Measurements from ENCODE around the gene SH2D3C.

GRCh38 chr9:127733614-127734013 is 44.9 kb downstream of the SH2D3C start:
- no peak for TF ChIP-seq CTCF (IDR thresholded peaks at IDR 0.05)
- TF ChIP-seq POLR2A (IDR thresholded peaks at IDR 0.05) = no peak
- TF ChIP-seq EP300 (IDR thresholded peaks at IDR 0.05) = no peak
